DOHH2 (cell line): ENCODE measurements around the gene STMN3.
"Not testable (repeated sequence)": the region's sequence is repeated elsewhere in the genome, so short reads cannot be mapped to it uniquely, and the experiment has no call there.

Source experiments
- H3F3A ChIP-seq: fragments of 200-600 bp; sonication (generic), shearing (Covaris generic); 2 replicates; pipeline ENCODE4 v1.6.0; 2016; ENCODE audit warnings: antibody characterized with exemption, mild to moderate bottlenecking; ENCODE audit not compliant: control insufficient read depth, insufficient read depth
- H3K27ac ChIP-seq: fragments of 200-600 bp; sonication (generic); 2 replicates; pipeline ENCODE4 v1.5.1; 2014; ENCODE audit warnings: low read depth, mild to moderate bottlenecking, low read length, moderate library complexity
- H3K27me3 ChIP-seq: fragments of 200-600 bp; sonication (generic); 2 replicates; pipeline ENCODE4 v1.6.1; 2014; ENCODE audit warnings: mild to moderate bottlenecking, low read length, mixed read lengths; ENCODE audit not compliant: control insufficient read depth
- H3K36me3 ChIP-seq: fragments of 200-600 bp; sonication (generic); 2 replicates; pipeline ENCODE4 v1.6.1; 2014; ENCODE audit warnings: mild to moderate bottlenecking, low read length, moderate library complexity, mixed read lengths; ENCODE audit not compliant: control insufficient read depth
- H3K4me1 ChIP-seq: fragments of 200-600 bp; sonication (generic); 2 replicates; pipeline ENCODE4 v1.6.1; 2014; ENCODE audit warnings: mild to moderate bottlenecking, low read length, mixed read lengths; ENCODE audit not compliant: control insufficient read depth
- H3K4me2 ChIP-seq: fragments of 200-600 bp; sonication (generic); 2 replicates; pipeline ENCODE4 v1.6.0; 2014; ENCODE audit warnings: mild to moderate bottlenecking, low read length, moderate library complexity
- H3K4me3 ChIP-seq: fragments of 200-600 bp; sonication (generic); 2 replicates; pipeline ENCODE4 v1.5.1; 2014; ENCODE audit warnings: mild to moderate bottlenecking, low read length, mixed read lengths
- H3K79me2 ChIP-seq: fragments of 200-600 bp; sonication (generic); 2 replicates; pipeline ENCODE4 v1.6.1; 2014; ENCODE audit warnings: mild to moderate bottlenecking, low read length, mixed read lengths; ENCODE audit not compliant: control insufficient read depth
- H3K9me2 ChIP-seq: fragments of 200-600 bp; sonication (generic); replicated peaks from 2 replicates; pipeline ENCODE4 v1.6.1; 2014; ENCODE audit warnings: mild to moderate bottlenecking, low read length, mixed read lengths; ENCODE audit not compliant: control insufficient read depth
- H3K9me3 ChIP-seq: fragments of 200-600 bp; sonication (generic); 2 replicates; pipeline ENCODE4 v1.6.1; 2014; ENCODE audit warnings: antibody characterized with exemption, low read length, mixed read lengths; ENCODE audit not compliant: control insufficient read depth, insufficient read depth
- H4K20me1 ChIP-seq: fragments of 200-600 bp; sonication (generic); 2 replicates; pipeline ENCODE4 v1.6.0; 2014; ENCODE audit warnings: low read depth, mild to moderate bottlenecking, antibody characterized with exemption, low read length, moderate library complexity; ENCODE audit not compliant: control insufficient read depth, insufficient read depth
- EZH2phosphoT487 ChIP-seq: fragments of 200-600 bp; sonication (generic); IDR thresholded peaks from 2 replicates; pipeline ENCODE4 v1.6.1; 2017; ENCODE audit warnings: borderline replicate concordance, mild to moderate bottlenecking, antibody characterized with exemption, low read length, moderate library complexity, mixed read lengths
- TF ChIP-seq, protein P1 (sequence below): fragments of 200-600 bp; sonication (generic); IDR thresholded peaks from one replicate; pipeline ENCODE4 v1.5.1; 2014; ENCODE audit warnings: antibody characterized with exemption, mild to moderate bottlenecking, low read depth, low read length; ENCODE audit not compliant: poor library complexity, severe bottlenecking

The STMN3 gene

DNA sequence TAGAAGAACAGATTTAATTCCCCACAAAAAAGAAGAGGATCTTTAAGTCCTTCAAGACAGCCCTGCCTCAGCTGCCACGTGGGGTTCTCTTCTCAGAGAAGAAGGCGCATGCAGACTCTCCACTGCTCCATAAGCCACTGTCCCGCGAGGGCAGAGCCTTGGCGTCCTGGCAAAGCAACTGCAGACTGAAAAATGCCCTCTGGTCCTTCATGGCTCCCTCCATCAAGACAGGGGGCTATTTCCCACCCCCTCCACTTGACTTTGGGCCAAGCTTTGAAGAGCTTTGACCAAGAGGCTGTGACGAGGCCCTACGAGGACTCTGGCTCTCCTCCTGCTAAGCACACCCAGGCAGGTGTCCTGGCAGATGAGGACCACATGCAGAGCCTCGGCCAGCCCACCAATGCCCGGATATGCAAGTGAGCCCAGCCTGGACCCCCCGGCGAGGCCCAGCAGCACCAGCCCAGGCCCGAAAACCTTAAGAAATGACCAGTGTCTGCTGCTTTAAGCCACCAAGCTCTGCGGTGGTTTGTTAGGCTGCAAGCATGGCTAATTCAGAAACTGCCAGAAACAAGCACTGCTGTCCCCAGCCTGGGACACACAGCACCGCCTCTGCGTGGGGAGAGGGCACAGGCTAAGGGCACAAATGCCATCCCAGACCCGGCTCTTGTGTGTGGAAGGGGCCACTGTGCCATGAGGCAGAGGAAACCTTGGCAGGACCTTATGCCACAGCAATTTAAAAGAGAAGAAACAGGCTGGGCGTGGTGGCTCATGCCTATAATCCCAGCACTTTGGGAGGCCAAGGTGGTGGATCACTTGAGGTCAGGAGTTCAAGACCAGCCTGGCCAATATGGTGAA lies 42.4 kb downstream of the STMN3 start:
- Histone ChIP-seq H4K20me1 (no peaks in the 10 kb centered on the region), H3K36me3 (peaks cover 6% of the 10 kb centered on the region; the same call in 1 of the 2 replicates), H3K27me3 (no peaks in the 10 kb centered on the region), H3K4me1 (no peaks in the 10 kb centered on the region), H3F3A (no peaks in the 10 kb centered on the region), H3K4me2 (no peak overlapping the region), H3K4me3 (no peak overlapping the region), H3K9me2 (no peaks in the 10 kb centered on the region), H3K9me3 (no peaks in the 10 kb centered on the region), H3K79me2 (peaks cover 31% of the 10 kb centered on the region), H3K27ac (no peak overlapping the region)
- TF ChIP-seq, protein P1, sequence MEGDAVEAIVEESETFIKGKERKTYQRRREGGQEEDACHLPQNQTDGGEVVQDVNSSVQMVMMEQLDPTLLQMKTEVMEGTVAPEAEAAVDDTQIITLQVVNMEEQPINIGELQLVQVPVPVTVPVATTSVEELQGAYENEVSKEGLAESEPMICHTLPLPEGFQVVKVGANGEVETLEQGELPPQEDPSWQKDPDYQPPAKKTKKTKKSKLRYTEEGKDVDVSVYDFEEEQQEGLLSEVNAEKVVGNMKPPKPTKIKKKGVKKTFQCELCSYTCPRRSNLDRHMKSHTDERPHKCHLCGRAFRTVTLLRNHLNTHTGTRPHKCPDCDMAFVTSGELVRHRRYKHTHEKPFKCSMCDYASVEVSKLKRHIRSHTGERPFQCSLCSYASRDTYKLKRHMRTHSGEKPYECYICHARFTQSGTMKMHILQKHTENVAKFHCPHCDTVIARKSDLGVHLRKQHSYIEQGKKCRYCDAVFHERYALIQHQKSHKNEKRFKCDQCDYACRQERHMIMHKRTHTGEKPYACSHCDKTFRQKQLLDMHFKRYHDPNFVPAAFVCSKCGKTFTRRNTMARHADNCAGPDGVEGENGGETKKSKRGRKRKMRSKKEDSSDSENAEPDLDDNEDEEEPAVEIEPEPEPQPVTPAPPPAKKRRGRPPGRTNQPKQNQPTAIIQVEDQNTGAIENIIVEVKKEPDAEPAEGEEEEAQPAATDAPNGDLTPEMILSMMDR, result no peak
- no peak for TF ChIP-seq EZH2phosphoT487

DNA sequence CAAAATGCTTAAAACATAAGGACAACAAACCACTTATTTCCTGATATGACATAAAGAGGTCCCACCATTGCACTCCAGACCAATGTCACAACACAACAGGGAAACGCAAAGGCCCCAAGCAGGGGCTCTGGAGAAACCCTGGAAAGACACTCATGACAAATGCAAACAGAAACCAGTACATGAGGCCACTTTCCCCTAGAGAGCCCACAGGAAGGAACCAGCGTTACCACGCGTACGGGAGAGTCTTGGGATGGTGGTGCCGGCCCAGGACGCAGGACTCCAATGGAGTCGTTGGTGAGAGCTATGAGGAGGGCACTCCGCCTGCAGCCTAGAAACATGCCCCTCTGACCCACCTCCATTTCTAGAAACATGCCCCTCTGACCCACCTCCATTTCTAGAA lies 46.5 kb downstream of the STMN3 start:
- Histone ChIP-seq H3K4me3 (no peak overlapping the region), H3K36me3 (peaks cover 19% of the 10 kb centered on the region), H3K27ac (no peak overlapping the region), H3K4me1 (no peaks in the 10 kb centered on the region), H3K9me3 (no peaks in the 10 kb centered on the region), H3K9me2 (no peaks in the 10 kb centered on the region), H3K79me2 (peaks cover 19% of the 10 kb centered on the region), H4K20me1 (no peaks in the 10 kb centered on the region), H3F3A (no peaks in the 10 kb centered on the region), H3K4me2 (no peak overlapping the region), H3K27me3 (no peaks in the 10 kb centered on the region)
- TF ChIP-seq, protein P1, result no peak

DNA sequence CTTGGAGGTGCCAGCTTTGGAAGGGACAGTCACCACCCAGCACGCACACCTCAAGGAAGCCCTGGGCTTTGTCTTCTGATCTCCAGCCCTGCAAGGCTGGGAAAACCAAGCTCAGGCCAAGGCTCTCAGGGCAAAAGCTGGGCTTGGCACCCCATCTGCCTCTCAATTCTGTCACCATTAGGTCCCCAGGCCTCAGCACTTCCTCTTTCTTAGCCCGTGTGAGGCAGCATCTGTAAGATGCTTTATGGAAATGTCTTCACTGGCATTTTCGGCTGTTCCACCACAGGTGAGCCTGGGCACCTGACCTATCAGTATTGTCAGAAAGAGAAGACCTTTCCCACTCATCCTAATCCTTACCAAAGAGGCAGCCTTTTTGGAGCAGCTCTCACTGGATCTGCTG lies 50.9 kb downstream of the STMN3 start:
- TF ChIP-seq, protein P1, result no peak
- TF ChIP-seq EZH2phosphoT487, result no peak
- Histone ChIP-seq H4K20me1 (no peaks in the 10 kb centered on the region), H3K27me3 (no peaks in the 10 kb centered on the region), H3K4me3 (no peak overlapping the region), H3K9me2 (no peaks in the 10 kb centered on the region), H3K27ac (no peak overlapping the region), H3F3A (no peaks in the 10 kb centered on the region), H3K4me2 (no peak overlapping the region), H3K79me2 (peaks cover 11% of the 10 kb centered on the region), H3K36me3 (peaks cover 46% of the 10 kb centered on the region), H3K4me1 (no peaks in the 10 kb centered on the region), H3K9me3 (no peaks in the 10 kb centered on the region)

- H4K20me1 ChIP-seq, H3K27ac ChIP-seq, H3K79me2 ChIP-seq, H3K4me3 ChIP-seq, H3K9me2 ChIP-seq, H3F3A ChIP-seq, H3K9me3 ChIP-seq, H3K4me1 ChIP-seq, H3K4me2 ChIP-seq, H3K27me3 ChIP-seq: not testable (repeated sequence)
- peaks cover 46% of the 10 kb centered on the region for H3K36me3 ChIP-seq
These were observed 51.5 kb downstream of the STMN3 start for GRCh38 chr20:63601679-63602078.
